Skeletal muscle tissue (tissue), 4 donors: ENCODE data around the gene CDH15. TPM values are rescaled to one million over a fixed set of nuclear protein-coding genes. Genes with fewer than 3 reads are reported as not detected.

Experiments used
- H3K27ac ChIP-seq: one replicate; pipeline ENCODE4 v1.7.0; 2013; ENCODE audit warnings: mild to moderate bottlenecking, low read depth, low read length, inconsistent platforms
- H3K27me3 ChIP-seq, 3 donors: one replicate each; pipeline ENCODE4 v1.7.0; 2013; ENCODE audit warnings: low read length in 3 of 3; ENCODE audit not compliant: control insufficient read depth in 3 of 3, insufficient read depth in 3 of 3
- H3K36me3 ChIP-seq, 3 donors: one replicate each; pipeline ENCODE4 v1.7.0; 2013; ENCODE audit warnings: low read length in 3 of 3; ENCODE audit not compliant: control insufficient read depth in 3 of 3, insufficient read depth in 3 of 3
- H3K4me1 ChIP-seq, 3 donors: one replicate each; pipeline ENCODE4 v1.7.0; 2013; ENCODE audit warnings: low read length in 3 of 3, mild to moderate bottlenecking in 3 of 3; ENCODE audit not compliant: control insufficient read depth in 3 of 3, insufficient read depth in 3 of 3
- H3K4me3 ChIP-seq, 3 donors: one replicate each; pipeline ENCODE4 v1.7.0; 2013; ENCODE audit warnings: low read length in 3 of 3
- H3K9ac ChIP-seq, 3 donors: one replicate each; pipeline ENCODE4 v1.7.0; 2013; ENCODE audit warnings: low read length in 3 of 3, mild to moderate bottlenecking in 3 of 3, moderate library complexity in 2 of 3, low read depth in 1 of 3
- H3K9me3 ChIP-seq, 3 donors: one replicate each; pipeline ENCODE4 v1.7.0; 2013; ENCODE audit warnings: low read length in 3 of 3; ENCODE audit not compliant: control insufficient read depth in 3 of 3
- total RNA-seq: library from RNA; depleted of rRNA; stranded (reverse); fragments of >200 nt; gene quantifications from one replicate; pipeline ENCODE4 v1.2.3, GENCODE V29; 2014
- donor health status: Osteomylitis.

The CDH15 gene, protein sequence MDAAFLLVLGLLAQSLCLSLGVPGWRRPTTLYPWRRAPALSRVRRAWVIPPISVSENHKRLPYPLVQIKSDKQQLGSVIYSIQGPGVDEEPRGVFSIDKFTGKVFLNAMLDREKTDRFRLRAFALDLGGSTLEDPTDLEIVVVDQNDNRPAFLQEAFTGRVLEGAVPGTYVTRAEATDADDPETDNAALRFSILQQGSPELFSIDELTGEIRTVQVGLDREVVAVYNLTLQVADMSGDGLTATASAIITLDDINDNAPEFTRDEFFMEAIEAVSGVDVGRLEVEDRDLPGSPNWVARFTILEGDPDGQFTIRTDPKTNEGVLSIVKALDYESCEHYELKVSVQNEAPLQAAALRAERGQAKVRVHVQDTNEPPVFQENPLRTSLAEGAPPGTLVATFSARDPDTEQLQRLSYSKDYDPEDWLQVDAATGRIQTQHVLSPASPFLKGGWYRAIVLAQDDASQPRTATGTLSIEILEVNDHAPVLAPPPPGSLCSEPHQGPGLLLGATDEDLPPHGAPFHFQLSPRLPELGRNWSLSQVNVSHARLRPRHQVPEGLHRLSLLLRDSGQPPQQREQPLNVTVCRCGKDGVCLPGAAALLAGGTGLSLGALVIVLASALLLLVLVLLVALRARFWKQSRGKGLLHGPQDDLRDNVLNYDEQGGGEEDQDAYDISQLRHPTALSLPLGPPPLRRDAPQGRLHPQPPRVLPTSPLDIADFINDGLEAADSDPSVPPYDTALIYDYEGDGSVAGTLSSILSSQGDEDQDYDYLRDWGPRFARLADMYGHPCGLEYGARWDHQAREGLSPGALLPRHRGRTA
- 124 TPM for total RNA-seq

DNA sequence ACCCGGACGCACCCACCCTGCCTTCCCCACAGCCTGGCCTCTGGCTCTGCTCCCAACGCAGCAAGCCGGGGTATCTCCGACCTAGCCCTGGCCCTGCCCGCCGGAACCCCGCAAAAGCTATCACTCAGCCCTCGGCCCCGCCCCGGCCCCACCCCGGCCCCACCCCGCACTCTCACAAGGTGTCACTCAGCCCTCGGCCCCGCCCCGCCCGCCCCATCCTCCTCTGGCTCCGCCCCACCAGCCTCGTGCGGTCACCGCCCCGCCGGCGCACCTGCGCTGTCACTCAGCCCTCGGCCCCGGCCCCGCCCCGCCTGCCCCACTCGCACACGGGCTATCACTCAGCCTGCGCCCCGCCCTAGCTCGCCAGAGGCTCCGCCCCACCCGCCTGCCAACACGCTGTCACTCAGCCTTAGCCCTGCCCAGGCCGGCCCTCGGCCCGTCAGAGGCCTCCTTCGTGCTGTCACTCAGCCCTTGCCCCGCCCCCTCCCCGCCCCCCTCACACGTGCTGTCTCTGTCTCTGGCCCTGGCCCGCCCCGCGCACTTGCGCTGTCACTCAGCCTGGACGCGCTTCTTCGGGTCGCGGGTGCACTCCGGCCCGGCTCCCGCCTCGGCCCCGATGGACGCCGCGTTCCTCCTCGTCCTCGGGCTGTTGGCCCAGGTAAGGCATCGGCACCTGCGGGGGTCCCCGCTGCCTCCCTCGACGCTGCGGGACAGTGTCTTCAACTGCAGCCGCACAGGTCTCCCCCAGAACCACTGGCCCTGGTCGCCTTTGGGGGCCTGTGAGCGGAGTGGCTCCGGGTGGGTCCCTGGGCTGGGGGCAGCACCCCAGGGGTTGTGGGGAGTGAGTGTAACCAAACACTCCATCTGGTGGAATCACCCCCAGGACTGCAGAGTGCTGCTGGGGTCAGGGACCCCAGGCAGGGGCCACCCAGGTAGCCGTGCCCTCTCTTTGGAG, at the start of gene CDH15:
CDH15 (plus strand) TSS at position 533 of the 955 bp plus-strand sequence; CDS start at position 617, 84 bp downstream.
- no peaks in the 10 kb centered on the region for H3K36me3 ChIP-seq
- H3K9ac ChIP-seq: peak within 1 kb of the TSS; percentile 94 to 98 (median 95)
- H3K4me3 ChIP-seq: peak within 1 kb of the TSS; percentile 72 to 94 (median 88)
- H3K9me3 ChIP-seq: no peaks in the 10 kb centered on the region
- H3K27ac ChIP-seq: peak within 1 kb of the TSS; percentile 92
- peaks cover 13 to 40% (median 31%) of the 10 kb centered on the region in 3 donors for H3K27me3 ChIP-seq
- peaks cover 41 to 55% (median 50%) of the 10 kb centered on the region in 3 donors for H3K4me1 ChIP-seq

DNA sequence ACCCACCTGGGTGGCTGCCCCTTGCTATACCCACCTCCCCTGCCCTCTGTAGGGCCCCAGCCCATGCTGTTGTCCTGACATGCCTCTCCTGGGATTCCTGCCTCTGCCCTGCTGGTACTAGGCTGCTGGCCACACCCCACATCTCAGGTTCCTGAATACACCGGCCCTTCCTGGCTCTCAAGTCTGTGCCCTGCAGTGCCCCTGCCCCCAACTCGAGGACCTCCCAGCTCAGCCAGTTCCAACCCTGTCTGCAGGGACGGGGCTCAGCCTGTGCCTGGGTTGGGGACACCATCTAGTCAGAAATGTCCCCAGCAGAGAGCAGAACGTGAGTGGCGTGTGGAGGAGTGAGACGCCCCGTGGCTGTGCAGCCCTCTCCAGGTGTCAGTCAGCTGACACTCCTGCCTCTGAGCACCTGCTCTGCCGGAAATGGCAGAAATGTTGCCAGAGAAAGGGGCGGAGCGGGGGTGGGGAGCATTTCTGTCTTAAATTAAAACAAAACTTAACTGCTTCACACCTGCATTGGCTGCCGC, 49.2 kb upstream of the CDH15 start:
- H3K27me3 ChIP-seq: no peaks in the 10 kb centered on the region
- no peak overlapping the region for H3K4me3 ChIP-seq
- peaks cover 0 to 5% (median 0%) of the 10 kb centered on the region in 3 donors for H3K9me3 ChIP-seq
- no peaks in the 10 kb centered on the region for H3K4me1 ChIP-seq
- H3K9ac ChIP-seq: no peak overlapping the region
- H3K27ac ChIP-seq: no peak overlapping the region
- H3K36me3 ChIP-seq: peaks cover 40 to 47% (median 46%) of the 10 kb centered on the region in 3 donors

DNA sequence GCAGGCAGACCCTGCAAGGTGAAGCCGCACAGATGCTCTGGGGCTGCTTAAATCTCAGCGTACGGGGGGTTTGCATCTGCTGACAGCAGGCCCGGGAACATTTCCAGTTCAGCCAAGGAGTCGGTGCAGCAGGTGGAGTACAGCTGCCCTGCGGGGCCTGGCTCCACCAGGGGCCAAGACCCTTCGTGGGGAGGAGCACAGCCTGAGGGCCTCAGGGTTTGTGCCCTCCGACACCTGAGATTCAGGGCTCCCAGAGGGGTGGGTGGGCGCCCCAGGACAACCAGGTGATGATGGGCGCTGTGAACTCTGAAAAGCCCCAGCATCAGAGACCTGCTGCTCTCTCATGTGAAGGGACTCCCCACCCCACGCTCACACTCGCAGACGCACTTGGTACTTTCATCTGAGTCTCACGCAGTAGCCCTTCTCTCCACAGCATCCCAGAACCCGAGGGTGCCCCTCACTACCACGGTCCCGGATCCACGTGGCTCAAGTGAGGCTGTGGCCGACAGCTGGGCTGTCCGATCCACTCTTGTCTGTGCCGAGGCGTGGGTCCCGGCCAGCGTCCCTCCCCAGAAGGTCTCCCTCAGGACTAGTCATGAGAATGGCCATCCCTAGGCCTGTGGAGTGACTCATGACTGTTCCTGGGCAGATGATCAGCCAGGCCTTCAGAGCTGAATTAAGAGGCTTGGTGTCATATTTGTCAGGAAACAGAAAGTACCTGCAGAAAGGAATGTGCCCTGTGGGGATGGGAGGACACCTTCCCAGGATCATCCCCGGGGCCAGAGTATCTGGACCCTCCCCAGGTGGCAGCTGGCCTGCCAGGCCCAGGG, 48.3 kb upstream of the CDH15 start:
- no peak overlapping the region for H3K4me3 ChIP-seq
- peaks cover 0 to 5% (median 0%) of the 10 kb centered on the region in 3 donors for H3K9me3 ChIP-seq
- peaks cover 36 to 45% (median 39%) of the 10 kb centered on the region in 3 donors for H3K36me3 ChIP-seq
- no peaks in the 10 kb centered on the region for H3K27me3 ChIP-seq
- no peaks in the 10 kb centered on the region for H3K4me1 ChIP-seq
- H3K9ac ChIP-seq: no peak overlapping the region
- no peak overlapping the region for H3K27ac ChIP-seq

DNA sequence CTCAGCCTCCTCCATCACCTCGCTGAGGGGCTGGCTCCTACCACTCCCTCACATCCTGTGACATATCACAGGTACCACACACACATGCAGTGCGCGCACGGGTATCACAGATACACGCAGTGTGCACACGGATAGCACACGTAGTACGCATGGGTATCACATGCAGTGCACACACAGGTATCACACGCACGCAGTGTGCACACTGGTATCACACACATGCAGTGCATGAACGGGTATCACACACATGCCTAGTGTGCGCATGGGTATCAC, 47.8 kb upstream of the CDH15 start:
- Histone ChIP-seq H3K9me3 (peaks cover 0 to 5% (median 0%) of the 10 kb centered on the region in 3 donors), H3K4me1 (no peaks in the 10 kb centered on the region), H3K27me3 (no peaks in the 10 kb centered on the region), H3K27ac (no peak overlapping the region), H3K36me3 (peaks cover 36 to 41% (median 38%) of the 10 kb centered on the region in 3 donors), H3K9ac (no peak overlapping the region), H3K4me3 (no peak overlapping the region)

DNA sequence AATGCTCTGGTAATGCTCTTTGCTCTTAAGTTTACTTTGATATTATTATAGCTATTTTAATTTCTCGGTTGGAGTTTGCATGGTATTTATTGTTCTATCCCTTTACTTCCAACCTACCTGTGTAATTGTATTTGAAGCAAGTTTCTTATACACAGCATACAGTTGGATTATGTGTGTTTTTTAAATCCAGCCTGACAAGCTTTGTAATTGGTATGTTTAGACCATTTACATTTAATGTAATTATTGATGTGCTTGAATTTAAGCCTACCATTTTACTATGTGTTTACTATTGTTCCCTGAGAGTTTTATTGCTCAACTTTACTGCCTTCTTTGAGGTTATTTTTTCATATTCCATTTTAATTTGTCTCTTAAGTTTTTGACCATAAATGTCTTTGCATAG, 42.2 kb upstream of the CDH15 start:
- Histone ChIP-seq H3K9me3 (peaks cover 0 to 5% (median 0%) of the 10 kb centered on the region in 3 donors), H3K4me3 (no peak overlapping the region), H3K27ac (no peak overlapping the region), H3K9ac (no peak overlapping the region), H3K4me1 (no peaks in the 10 kb centered on the region), H3K36me3 (peaks cover 20 to 21% (median 21%) of the 10 kb centered on the region in 3 donors), H3K27me3 (no peaks in the 10 kb centered on the region)

DNA sequence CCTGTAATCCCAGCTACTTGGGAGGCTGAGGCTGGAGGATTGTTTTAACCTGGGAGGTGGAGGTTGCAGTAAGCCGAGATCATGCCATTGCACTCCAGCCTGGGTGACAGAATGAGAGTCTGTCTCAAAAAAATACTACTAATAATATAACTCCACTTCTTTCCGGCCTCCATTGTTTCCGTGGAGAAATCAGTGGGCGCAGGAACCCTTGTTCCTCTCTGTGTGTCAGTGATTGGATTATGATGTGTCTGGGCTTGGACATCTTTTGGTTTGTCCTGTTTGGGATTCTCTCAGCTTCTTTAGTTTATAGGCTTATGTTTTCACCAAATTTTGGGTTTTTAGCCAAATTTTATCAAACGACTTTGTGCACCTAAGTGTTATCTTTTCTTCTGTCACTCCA, 41.1 kb upstream of the CDH15 start:
- Histone ChIP-seq H3K27ac (no peak overlapping the region), H3K36me3 (peaks cover 22 to 28% (median 24%) of the 10 kb centered on the region in 3 donors), H3K27me3 (no peaks in the 10 kb centered on the region), H3K9ac (no peak overlapping the region), H3K4me3 (no peak overlapping the region), H3K9me3 (peaks cover 0 to 5% (median 0%) of the 10 kb centered on the region in 3 donors), H3K4me1 (no peaks in the 10 kb centered on the region)

DNA sequence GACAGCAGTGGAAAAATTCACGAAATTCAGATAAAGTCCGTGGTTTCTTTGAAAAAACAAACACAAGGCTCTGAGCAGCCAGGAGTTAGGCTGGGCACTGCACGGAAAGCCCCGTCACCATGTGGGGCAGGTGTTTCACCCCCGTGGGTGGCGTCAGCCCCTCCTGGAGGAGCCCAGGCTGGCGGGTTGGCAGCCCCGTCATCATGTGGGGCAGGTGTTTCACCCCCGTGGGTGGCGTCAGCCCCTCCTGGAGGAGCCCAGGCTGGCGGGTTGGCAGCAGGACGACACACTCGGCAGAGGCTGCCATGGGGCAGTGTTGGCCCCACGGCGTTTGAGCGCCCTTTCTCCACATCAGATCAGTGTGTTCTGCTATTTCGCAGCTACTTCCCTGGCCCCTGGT, 39.8 kb upstream of the CDH15 start:
- no peak overlapping the region for H3K9ac ChIP-seq
- peaks cover 19 to 29% (median 25%) of the 10 kb centered on the region in 3 donors for H3K36me3 ChIP-seq
- H3K4me3 ChIP-seq: no peak overlapping the region
- H3K27ac ChIP-seq: no peak overlapping the region
- H3K27me3 ChIP-seq: no peaks in the 10 kb centered on the region
- H3K4me1 ChIP-seq: no peaks in the 10 kb centered on the region
- no peaks in the 10 kb centered on the region for H3K9me3 ChIP-seq

DNA sequence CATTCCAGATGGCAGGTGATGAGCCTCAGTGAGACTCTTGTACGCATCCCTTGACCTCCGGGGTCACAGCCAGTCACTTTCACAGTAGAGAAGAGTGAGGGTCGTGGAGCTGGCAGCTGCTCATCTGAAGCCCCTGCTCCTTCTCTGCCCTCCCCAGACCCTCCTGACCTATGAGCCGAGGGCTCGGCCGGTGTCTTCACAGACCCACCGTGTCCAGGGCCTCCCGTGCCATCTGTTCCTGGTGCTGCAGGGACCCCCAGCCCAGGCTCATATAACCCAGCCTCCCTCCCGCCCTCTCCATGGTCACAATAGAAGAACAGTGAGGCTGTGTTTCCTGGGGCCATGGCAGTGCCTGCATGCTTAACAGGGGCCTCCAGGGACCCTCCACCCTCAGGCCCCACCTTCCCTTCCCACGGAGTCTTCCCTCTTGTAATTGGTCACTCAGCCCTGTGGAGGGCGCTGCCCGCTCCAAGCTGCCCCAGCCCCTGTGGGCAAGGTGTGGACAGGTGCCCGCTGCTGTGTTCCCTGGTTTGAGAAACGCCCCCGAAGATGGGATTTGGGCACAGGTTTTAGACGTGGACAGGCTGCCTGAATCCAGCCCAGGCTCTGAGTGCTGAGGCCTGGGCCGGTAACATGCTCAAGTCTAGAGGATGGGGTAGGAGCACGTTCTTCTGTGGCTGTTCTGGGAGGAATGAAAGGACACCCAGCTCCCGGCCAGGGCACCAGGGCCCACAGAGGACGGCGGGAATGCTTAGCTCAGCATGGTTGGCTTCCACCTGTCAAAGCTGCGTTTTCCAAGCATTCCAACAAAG, 39.1 kb upstream of the CDH15 start:
- H3K36me3 ChIP-seq: peaks cover 19 to 29% (median 25%) of the 10 kb centered on the region in 3 donors
- no peak overlapping the region for H3K27ac ChIP-seq
- no peak overlapping the region for H3K9ac ChIP-seq
- H3K9me3 ChIP-seq: no peaks in the 10 kb centered on the region
- H3K4me3 ChIP-seq: no peak overlapping the region
- H3K27me3 ChIP-seq: no peaks in the 10 kb centered on the region
- H3K4me1 ChIP-seq: no peaks in the 10 kb centered on the region
